Measurements from ENCODE around the gene SNX25. TPM values are rescaled to one million over a fixed set of nuclear protein-coding genes. Genes with fewer than 3 reads are reported as not detected.

SNX25 gene
- total and polyA plus RNA-seq, 2 experiments from 2014 or later = 6.9 to 25.0 TPM

DNA sequence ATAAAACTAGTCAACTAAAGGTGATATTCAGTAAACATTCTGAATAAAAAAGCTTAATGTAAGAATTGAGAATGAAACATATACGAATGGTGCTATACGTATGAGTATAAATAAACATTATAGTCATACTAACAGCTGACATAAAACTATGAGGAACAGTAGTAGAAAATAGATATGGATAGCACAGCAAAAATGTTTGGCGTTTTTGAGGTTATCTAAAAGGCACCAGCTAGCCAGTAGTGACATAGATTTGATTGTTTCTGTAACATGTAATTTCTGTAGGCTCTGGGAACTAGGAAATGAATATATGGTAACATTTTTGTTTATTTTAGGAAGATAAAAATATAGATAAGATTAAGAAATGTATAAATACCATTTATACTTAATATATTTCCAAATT is 69.3 kb downstream of the SNX25 start:
- no peak overlapping the region for H3K4me3 Mint-ChIP-seq
- no peak overlapping the region for H3K27ac Mint-ChIP-seq
- Histone ChIP-seq H2AFZ (no peak overlapping the region), H3K36me3 (ENCODE audit: insufficient read depth) (no peaks in the 10 kb centered on the region), H4K20me1 (replicated peaks; ENCODE audit: insufficient read depth) (no peaks in the 10 kb centered on the region), H3K4me2 (no peak overlapping the region), H3K9me2 (ENCODE audit: insufficient read depth) (no peaks in the 10 kb centered on the region), H3F3A (replicated peaks; ENCODE audit: low read depth) (no peaks in the 10 kb centered on the region), H3K27me3 (ENCODE audit: insufficient read depth) (no peaks in the 10 kb centered on the region), H3K27ac (ENCODE audit: low read depth) (no peak overlapping the region), H3K4me1 (ENCODE audit: insufficient read depth) (no peaks in the 10 kb centered on the region), H3K4me3 (no peak overlapping the region), H3K79me2 (replicated peaks; ENCODE audit: insufficient read depth) (no peaks in the 10 kb centered on the region; the same call in 1 of the 2 replicates)
- peaks cover 2% of the 10 kb centered on the region for H3K27me3 Mint-ChIP-seq (ENCODE audit: insufficient read depth, low read depth, poor library complexity)
- no peaks in the 10 kb centered on the region for H3K36me3 Mint-ChIP-seq (ENCODE audit: low read depth)
- no peak for DNase-seq (ENCODE audit: low spot score)
- H3K4me1 Mint-ChIP-seq = peaks cover under 1% of the 10 kb centered on the region
- no peaks in the 10 kb centered on the region for H3K9me3 Mint-ChIP-seq
- TF ChIP-seq NANOG (IDR thresholded peaks at IDR 0.05; ENCODE audit: borderline replicate concordance) = no peak
- TF ChIP-seq, protein P1, sequence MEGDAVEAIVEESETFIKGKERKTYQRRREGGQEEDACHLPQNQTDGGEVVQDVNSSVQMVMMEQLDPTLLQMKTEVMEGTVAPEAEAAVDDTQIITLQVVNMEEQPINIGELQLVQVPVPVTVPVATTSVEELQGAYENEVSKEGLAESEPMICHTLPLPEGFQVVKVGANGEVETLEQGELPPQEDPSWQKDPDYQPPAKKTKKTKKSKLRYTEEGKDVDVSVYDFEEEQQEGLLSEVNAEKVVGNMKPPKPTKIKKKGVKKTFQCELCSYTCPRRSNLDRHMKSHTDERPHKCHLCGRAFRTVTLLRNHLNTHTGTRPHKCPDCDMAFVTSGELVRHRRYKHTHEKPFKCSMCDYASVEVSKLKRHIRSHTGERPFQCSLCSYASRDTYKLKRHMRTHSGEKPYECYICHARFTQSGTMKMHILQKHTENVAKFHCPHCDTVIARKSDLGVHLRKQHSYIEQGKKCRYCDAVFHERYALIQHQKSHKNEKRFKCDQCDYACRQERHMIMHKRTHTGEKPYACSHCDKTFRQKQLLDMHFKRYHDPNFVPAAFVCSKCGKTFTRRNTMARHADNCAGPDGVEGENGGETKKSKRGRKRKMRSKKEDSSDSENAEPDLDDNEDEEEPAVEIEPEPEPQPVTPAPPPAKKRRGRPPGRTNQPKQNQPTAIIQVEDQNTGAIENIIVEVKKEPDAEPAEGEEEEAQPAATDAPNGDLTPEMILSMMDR (conservative IDR thresholded peaks at IDR 0.05; ENCODE audit: low read depth in 2 of 2) = no peak
- no peak for TF ChIP-seq ZNF114 (CRISPR knock-in tag; IDR thresholded peaks at IDR 0.05)
- no peak for TF ChIP-seq POLR2AphosphoS5 (IDR thresholded peaks at IDR 0.05; ENCODE audit: low read depth)
- no peak for ATAC-seq

DNA sequence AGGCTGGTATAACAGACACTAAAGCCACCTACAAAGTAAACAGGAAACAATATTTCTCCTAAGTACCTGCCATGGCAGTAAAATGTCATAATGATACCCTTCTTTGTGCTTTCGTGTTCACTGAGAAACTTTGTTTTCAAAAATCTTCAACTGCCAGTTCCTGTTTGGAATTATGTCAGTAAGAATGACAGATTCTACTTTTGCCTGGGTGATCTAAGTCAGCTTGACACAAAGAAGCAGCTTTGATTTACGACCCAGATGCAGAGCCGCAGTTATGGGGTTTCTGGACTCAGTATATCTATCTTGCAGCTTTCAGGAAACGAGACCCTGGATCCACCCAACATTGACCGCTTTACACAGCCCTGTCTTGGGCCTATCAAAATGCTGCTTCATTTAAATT is 71.2 kb downstream of the SNX25 start:
- Histone ChIP-seq H3K4me2 (no peak overlapping the region), H3K27me3 (ENCODE audit: insufficient read depth) (no peaks in the 10 kb centered on the region), H3K4me3 (no peak overlapping the region), H3F3A (replicated peaks; ENCODE audit: low read depth) (no peaks in the 10 kb centered on the region), H3K4me1 (ENCODE audit: insufficient read depth) (no peaks in the 10 kb centered on the region), H3K79me2 (replicated peaks; ENCODE audit: insufficient read depth) (no peaks in the 10 kb centered on the region), H2AFZ (no peak overlapping the region), H3K27ac (ENCODE audit: low read depth) (no peak overlapping the region), H3K9me2 (ENCODE audit: insufficient read depth) (no peaks in the 10 kb centered on the region), H4K20me1 (replicated peaks; ENCODE audit: insufficient read depth) (no peaks in the 10 kb centered on the region), H3K36me3 (ENCODE audit: insufficient read depth) (no peaks in the 10 kb centered on the region)
- H3K9me3 Mint-ChIP-seq = no peaks in the 10 kb centered on the region
- no peaks in the 10 kb centered on the region; the same call in none of the 3 replicates for H3K4me1 Mint-ChIP-seq
- TF ChIP-seq ZNF331 (CRISPR knock-in tag; IDR thresholded peaks at IDR 0.05; ENCODE audit: low read depth) (no peak), ZNF114 (CRISPR knock-in tag; IDR thresholded peaks at IDR 0.05) (no peak), EZH2phosphoT487 (IDR thresholded peaks at IDR 0.05; ENCODE audit: unreplicated experiment) (no peak), EZH2 (IDR thresholded peaks at IDR 0.05; ENCODE audit: low read depth, unreplicated experiment) (no peak), CREB1 (CRISPR knock-in tag; IDR thresholded peaks at IDR 0.05; ENCODE audit: low read depth) (no peak), JUNB (IDR thresholded peaks at IDR 0.05; ENCODE audit: unreplicated experiment) (no peak), POLR2AphosphoS5 (IDR thresholded peaks at IDR 0.05; ENCODE audit: low read depth) (no peak), STAT1 (IDR thresholded peaks at IDR 0.05; ENCODE audit: unreplicated experiment) (no peak)
- TF ChIP-seq, protein P2, sequence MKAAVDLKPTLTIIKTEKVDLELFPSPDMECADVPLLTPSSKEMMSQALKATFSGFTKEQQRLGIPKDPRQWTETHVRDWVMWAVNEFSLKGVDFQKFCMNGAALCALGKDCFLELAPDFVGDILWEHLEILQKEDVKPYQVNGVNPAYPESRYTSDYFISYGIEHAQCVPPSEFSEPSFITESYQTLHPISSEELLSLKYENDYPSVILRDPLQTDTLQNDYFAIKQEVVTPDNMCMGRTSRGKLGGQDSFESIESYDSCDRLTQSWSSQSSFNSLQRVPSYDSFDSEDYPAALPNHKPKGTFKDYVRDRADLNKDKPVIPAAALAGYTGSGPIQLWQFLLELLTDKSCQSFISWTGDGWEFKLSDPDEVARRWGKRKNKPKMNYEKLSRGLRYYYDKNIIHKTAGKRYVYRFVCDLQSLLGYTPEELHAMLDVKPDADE (IDR thresholded peaks at IDR 0.05) = no peak
- H3K27me3 Mint-ChIP-seq (ENCODE audit: insufficient read depth, low read depth, poor library complexity) = peaks cover 2% of the 10 kb centered on the region
- H3K36me3 Mint-ChIP-seq (ENCODE audit: low read depth) = no peaks in the 10 kb centered on the region
- DNase-seq (ENCODE audit: low spot score) (no peak), ATAC-seq (no peak)
- no peak overlapping the region for H3K4me3 Mint-ChIP-seq
- no peak overlapping the region for H3K27ac Mint-ChIP-seq

All from GM23338 (cell line).